Subcutaneous adipose tissue (tissue), 4 donors: ENCODE results near the gene MED13L. TPM values are rescaled to one million over a fixed set of nuclear protein-coding genes. Genes with fewer than 3 reads are reported as not detected.

Experiments used
- total RNA-seq, 4 donors: library from RNA; depleted of rRNA; stranded (reverse); fragments of >200 nt; gene quantifications; one replicate each; pipeline ENCODE4 v1.1.0, GENCODE V29; 2016
- TF ChIP-seq, protein P1 (sequence below): fragments of 450-650 bp; IDR thresholded peaks from one replicate; pipeline ENCODE4 v1.5.1; 2016; ENCODE audit warnings: low read depth, mild to moderate bottlenecking, control low read depth, antibody characterized with exemption, moderate library complexity

MED13L gene
- total RNA-seq, 4 donors from 2014 or later = 164 to 285 (median 225) TPM

DNA sequence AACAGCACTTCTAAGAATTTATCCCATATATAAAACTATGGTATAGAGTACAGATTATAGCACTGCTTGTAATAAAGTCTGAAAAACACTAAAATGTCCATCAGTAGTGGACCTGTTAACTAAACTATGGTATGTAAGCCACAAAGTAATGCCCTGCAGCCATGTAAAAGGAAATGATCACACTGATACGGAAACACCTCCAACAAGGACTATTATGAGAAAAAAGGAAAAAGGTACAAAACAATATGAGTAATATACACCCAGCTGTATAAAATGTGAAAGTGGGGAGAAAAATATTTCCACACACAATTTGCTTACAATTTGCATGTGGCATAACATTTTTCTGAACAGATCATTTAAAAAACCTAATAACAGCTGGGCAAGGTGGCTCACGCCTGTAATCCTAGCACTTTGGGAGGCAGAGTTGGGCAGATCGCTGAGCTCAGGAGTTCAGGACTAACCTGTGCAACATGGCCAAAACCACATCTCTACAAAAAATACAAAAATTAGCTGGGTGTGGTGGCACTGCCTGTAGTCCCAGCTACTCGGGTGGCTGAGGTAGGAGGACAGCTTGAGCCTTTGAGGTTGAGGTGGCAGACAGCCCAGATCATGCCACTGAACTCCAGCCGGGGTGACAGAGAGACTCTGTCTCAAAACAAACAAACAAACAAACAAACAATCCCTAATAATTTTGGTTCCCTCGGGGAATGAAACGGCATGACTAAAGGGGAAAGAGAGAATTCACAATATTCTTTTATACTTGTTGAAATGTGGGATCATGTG lies 250.5 kb downstream of the MED13L start:
- TF ChIP-seq, protein P1, sequence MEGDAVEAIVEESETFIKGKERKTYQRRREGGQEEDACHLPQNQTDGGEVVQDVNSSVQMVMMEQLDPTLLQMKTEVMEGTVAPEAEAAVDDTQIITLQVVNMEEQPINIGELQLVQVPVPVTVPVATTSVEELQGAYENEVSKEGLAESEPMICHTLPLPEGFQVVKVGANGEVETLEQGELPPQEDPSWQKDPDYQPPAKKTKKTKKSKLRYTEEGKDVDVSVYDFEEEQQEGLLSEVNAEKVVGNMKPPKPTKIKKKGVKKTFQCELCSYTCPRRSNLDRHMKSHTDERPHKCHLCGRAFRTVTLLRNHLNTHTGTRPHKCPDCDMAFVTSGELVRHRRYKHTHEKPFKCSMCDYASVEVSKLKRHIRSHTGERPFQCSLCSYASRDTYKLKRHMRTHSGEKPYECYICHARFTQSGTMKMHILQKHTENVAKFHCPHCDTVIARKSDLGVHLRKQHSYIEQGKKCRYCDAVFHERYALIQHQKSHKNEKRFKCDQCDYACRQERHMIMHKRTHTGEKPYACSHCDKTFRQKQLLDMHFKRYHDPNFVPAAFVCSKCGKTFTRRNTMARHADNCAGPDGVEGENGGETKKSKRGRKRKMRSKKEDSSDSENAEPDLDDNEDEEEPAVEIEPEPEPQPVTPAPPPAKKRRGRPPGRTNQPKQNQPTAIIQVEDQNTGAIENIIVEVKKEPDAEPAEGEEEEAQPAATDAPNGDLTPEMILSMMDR = no peak

DNA sequence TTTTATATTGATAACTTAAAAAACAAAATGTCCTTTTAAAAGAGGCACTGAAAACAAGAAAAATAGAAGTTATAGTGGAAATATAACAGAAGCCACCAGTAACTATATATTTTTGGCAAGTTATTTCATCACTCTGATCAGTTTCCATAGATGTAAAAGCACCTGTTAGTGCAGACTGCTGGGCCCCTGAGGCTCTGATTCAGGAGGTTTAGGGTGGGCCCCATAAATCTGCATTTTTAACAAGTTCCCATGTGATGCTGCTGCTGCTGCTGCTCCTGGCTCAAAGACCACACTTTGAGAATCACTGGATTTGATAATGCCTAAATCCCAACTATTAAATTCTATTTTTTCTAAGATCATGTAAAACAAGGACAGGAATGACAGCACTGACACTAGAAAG lies 251.1 kb downstream of the MED13L start:
- TF ChIP-seq, protein P1 = no peak

DNA sequence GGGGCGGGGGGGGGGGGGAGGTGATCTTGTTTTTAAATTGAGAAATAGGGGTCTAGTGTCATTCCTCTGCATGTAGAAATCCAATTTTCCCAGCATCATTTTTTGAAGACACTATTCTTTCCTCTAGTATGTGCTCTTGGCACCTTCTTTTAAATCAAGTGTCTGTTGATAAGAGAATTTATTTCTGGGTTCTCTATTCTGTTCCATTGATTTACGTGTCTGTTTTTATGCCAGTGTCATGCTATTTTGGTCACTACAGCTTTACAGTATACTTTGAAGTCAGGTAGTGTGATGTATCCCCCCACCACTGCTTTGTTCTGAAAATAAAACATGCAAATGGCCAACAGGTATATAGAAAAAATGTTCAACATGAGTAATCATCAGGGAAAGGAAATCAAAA lies 252.7 kb downstream of the MED13L start:
- TF ChIP-seq, protein P1 = no peak

DNA sequence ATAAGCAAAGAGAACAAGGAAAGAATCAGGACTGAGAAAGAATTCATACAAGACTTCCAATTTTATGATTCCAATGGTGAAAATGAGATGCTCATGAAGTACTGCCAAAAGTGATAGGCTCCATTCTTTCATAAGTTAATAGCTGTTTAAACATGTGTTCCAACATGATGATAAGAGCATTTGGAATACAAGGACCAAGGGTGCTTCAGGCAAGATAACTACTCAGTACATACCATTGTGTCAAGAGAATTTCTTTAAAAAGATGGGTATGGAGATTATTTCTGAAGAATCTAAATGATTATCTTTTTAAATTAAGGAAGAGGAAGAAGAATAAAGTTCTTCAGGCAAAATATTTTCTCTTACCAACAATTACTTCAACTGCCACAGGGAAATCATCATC lies 258.1 kb downstream of the MED13L start:
- TF ChIP-seq, protein P1 = no peak

DNA sequence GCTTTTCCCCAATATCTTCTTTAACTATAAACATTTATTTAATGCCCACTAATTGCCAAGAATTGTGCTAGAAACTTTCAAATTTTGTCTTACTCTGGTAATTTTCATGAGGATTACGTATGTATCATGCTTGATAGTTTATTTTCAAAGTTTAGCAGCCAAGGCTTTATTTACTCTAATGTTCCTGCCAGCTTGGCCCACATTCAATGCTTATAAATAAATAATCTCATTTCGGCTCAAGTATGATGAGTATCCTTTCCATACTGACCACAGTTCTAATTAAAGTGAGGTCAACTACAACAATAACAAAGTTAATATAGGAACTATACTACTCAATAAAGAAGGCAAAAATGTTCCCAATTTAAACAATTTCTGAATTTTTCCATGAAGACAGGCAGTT lies 259.2 kb downstream of the MED13L start:
- TF ChIP-seq, protein P1 = no peak

DNA sequence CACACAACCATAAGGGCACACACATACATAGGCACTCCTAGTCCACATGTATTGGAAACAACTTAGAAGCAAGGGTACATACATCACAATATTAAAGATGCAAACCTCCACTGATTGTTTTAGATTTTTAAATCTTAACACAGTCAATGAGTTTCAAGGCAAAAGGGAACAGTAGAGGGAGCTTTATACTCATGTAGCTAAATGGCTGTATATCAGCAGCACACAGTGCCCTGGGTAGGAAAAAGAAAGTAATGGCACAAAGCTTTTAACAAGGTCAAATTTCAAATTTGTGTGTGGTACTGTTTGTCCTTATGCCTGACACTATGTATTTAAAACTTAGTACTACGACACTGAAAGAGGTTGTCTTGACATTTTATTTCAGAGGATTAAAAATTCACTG lies 262.0 kb downstream of the MED13L start:
- TF ChIP-seq, protein P1 = no peak

DNA sequence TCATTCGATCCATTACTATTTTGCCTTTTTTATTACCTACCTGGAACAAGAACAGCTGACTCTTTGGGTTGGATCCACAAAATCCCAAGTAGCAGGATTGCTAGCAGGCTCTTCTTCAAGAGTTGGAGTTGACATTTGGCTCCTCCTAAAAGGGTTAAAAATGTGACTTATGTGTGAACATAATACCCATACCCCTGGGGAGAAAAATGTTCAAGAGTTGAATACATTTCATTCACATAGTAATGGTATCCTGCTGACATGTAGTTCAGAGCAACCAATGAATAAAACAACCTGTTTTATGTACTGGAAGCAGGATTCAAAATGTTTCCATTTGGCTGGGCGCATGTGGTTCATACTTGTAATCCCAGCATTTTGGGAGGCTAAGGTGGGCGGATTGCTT lies 264.7 kb downstream of the MED13L start:
- TF ChIP-seq, protein P1 = no peak
